SK-N-SH (cell line): ENCODE results near the gene RNF175.

Source experiments
- CTCF ChIP-seq: fragments of 200-600 bp; sonication (generic); IDR thresholded peaks from 2 replicates; pipeline ENCODE4 v1.6.1; 2017; ENCODE audit warnings: antibody characterized with exemption, mild to moderate bottlenecking, moderate library complexity
- ELF1 ChIP-seq: IDR thresholded peaks from 2 replicates; pipeline ENCODE4 v1.4.0; 2012
- EP300 ChIP-seq, 2 experiments: IDR thresholded peaks; 2 replicates each; pipeline versions ENCODE4 v1.4.0 to v1.6.1; 2012; ENCODE audit warnings: borderline replicate concordance in 1 of 2, low read depth in 1 of 2, low read length in 1 of 2
- MEF2A ChIP-seq: IDR thresholded peaks from 2 replicates; pipeline ENCODE4 v1.4.0; 2012; ENCODE audit warnings: low read depth, borderline replicate concordance
- MXI1 ChIP-seq: IDR thresholded peaks from 2 replicates; pipeline ENCODE4 v1.6.1; 2012; ENCODE audit warnings: mild to moderate bottlenecking, low read depth, low read length, improper control_type of control experiment
- POLR2AphosphoS5 ChIP-seq: IDR thresholded peaks from 2 replicates; pipeline ENCODE4 v1.6.1; 2012; ENCODE audit warnings: low read depth, low read length
- TCF12 ChIP-seq: IDR thresholded peaks from 2 replicates; pipeline ENCODE4 v1.4.0; 2012
- USF1 ChIP-seq: IDR thresholded peaks from 2 replicates; pipeline ENCODE4 v1.4.0; 2012; ENCODE audit warnings: low read depth, borderline replicate concordance
- TF ChIP-seq, protein P1 (sequence below): fragments of 150-350 bp; IDR thresholded peaks from 2 replicates; pipeline ENCODE4 v1.6.1; 2017; ENCODE audit warnings: antibody characterized with exemption, low read length, low read depth, borderline replicate concordance

DNA sequence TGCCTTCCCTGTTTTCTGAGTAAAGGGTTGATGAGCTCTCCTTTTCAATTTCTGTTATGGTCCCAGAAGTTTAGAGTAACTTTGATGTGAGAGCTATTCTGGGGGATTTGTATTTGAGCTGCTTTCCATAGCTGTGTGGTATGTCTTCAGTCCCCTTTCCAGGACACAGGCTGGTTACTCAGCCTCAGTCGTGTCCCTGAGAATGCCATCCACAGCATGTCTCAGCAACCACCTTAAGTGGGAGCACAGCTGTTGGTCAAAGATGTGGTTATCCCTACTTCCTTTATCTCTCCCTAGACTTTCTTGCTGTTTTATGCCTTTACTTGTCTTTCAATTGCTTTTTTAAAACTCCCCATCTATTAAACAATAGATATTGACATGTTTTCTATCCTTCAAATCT, 37.8 kb downstream of the RNF175 start:
- no peak for TF ChIP-seq MXI1
- TF ChIP-seq CTCF, result no peak
- TF ChIP-seq POLR2AphosphoS5, result no peak
- TF ChIP-seq EP300 (IDR thresholded peaks at IDR 0.05; ENCODE audit: borderline replicate concordance in 1 of 2, low read depth in 1 of 2, low read length in 1 of 2), result no peak
- no peak for TF ChIP-seq TCF12
- TF ChIP-seq MEF2A, result no peak
- no peak for TF ChIP-seq USF1
- no peak for TF ChIP-seq ELF1
- TF ChIP-seq, protein P1, sequence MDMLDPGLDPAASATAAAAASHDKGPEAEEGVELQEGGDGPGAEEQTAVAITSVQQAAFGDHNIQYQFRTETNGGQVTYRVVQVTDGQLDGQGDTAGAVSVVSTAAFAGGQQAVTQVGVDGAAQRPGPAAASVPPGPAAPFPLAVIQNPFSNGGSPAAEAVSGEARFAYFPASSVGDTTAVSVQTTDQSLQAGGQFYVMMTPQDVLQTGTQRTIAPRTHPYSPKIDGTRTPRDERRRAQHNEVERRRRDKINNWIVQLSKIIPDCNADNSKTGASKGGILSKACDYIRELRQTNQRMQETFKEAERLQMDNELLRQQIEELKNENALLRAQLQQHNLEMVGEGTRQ, result no peak
